GM12891 (cell line): Measurements from ENCODE around the gene LRRC10B.

ENCODE experiments used
- PAX5 ChIP-seq: IDR thresholded peaks from 2 replicates; pipeline ENCODE4 v1.6.1; 2011; ENCODE audit warnings: low read length, moderate library complexity, mild to moderate bottlenecking; ENCODE audit not compliant: insufficient read depth, severe bottlenecking
- POLR2A ChIP-seq: IDR thresholded peaks from 2 replicates; pipeline ENCODE4 v1.6.1; 2011; ENCODE audit warnings: low read depth, low read length, control low read depth
- POLR2AphosphoS5 ChIP-seq: IDR thresholded peaks from 2 replicates; pipeline ENCODE4 v1.6.1; 2011; ENCODE audit warnings: low read depth, low read length, control low read depth
- POU2F2 ChIP-seq: IDR thresholded peaks from 2 replicates; pipeline ENCODE4 v1.6.1; 2011; ENCODE audit warnings: low read depth, mild to moderate bottlenecking, control low read depth, low read length, moderate library complexity
- SPI1 ChIP-seq: IDR thresholded peaks from 2 replicates; pipeline ENCODE4 v1.6.1; 2011; ENCODE audit warnings: low read depth, low read length, control low read depth
- TAF1 ChIP-seq: IDR thresholded peaks from 2 replicates; pipeline ENCODE4 v1.6.1; 2011; ENCODE audit warnings: low read depth, low read length, control low read depth

DNA sequence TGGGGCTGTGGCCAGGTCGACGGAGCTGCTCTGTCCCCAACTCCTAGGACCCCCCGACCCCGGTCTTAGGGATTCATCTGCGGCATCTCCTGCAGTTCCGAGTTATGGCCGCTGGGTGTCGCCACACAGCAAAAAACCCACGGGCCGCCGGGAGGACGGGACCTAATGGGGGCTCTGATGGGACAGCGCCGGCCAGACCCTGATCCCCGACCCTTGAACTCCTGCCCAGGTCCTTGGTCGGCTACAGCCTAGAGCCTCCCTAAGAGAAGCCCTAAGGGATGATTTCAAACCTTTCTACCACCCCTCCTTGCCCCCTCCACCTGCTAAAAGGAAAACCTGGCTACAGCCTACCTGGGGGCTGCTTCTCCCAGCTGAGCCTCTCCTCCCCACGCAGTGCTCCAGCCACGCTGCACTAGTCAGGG lies 30.8 kb upstream of the LRRC10B start:
- TF ChIP-seq POLR2AphosphoS5, result no peak
- no peak for TF ChIP-seq POLR2A
- no peak for TF ChIP-seq TAF1
- no peak for TF ChIP-seq PAX5
- no peak for TF ChIP-seq SPI1
- no peak for TF ChIP-seq POU2F2
